Left ventricle myocardium superior (tissue), 1 donor: ENCODE data around the gene FAIM2. TPM values are rescaled to one million over a fixed set of nuclear protein-coding genes. Genes with fewer than 3 reads are reported as not detected.
"Not testable (repeated sequence)": the region's sequence is repeated elsewhere in the genome, so short reads cannot be mapped to it uniquely, and the experiment has no call there.

Source experiments
- ATAC-seq: fragments of 200-7000 bp; cut with Tn5 transposase; one replicate; pipeline ENCODE4 v1.9.1; 2020; ENCODE audit warnings: mild to moderate bottlenecking, moderate library complexity
- DNase-seq: peaks from one replicate; pipeline ENCODE4 v3.0.0-alpha.2; 2020
- intact Hi-C: fragments of 100-400 bp; cut with micrococcal nuclease; formaldehyde crosslinking; loops from one replicate; pipeline ENCODE4 v1.11.0; 2022
- total RNA-seq: library from RNA; stranded (reverse); fragmentation: NEBNext Ultra II Directional; extraction: Animal tissue kit (Norgen Biotek cat#: 25700); gene quantifications from one replicate; pipeline ENCODE4 v1.2.1, GENCODE V29; 2021
- donor health status: DM: no; HTN: yes; CAD: no; lungs with severe emphysema.

Gene FAIM2
- total RNA-seq, 1 donor from 2014 or later, result 8.2 TPM

GRCh38 chr12:49885663-49886461 lies 17.8 kb downstream of the FAIM2 start:
- intact Hi-C loops, result no loop called here
- no peak for DNase-seq
- ATAC-seq, result no peak

- DNase-seq, result no peak
- ATAC-seq, result no peak
- intact Hi-C loops, result no loop called here
These were observed 18.6 kb downstream of the FAIM2 start for GRCh38 chr12:49885118-49885517.

GRCh38 chr12:49882851-49883464 lies 20.7 kb downstream of the FAIM2 start:
- DNase-seq (no peak), ATAC-seq (no peak)
- intact Hi-C loops, result no loop called here

- no peak for ATAC-seq
- DNase-seq, result no peak
- intact Hi-C loops, result no loop called here
These were observed 21.4 kb downstream of the FAIM2 start for GRCh38 chr12:49882248-49882850.

- DNase-seq, result peak; percentile 19
- intact Hi-C loops, result no loop called here
- ATAC-seq, result no peak
These were observed 22.1 kb downstream of the FAIM2 start for GRCh38 chr12:49881415-49882247.

- no peak for ATAC-seq
- intact Hi-C loops, result no loop called here
- peak; percentile 21 for DNase-seq
These were observed 22.8 kb downstream of the FAIM2 start for GRCh38 chr12:49880756-49881414.

- DNase-seq, result not testable (repeated sequence)
These were observed 24.6 kb downstream of the FAIM2 start for GRCh38 chr12:49879065-49879464.

GRCh38 chr12:49878021-49878420 lies 25.7 kb downstream of the FAIM2 start:
- ATAC-seq (no peak), DNase-seq (no peak)
- intact Hi-C loops, result no loop called here

More at GRCh38 chr12:49879065-49879464, 24.6 kb downstream of the FAIM2 start:
- ATAC-seq, intact Hi-C loops: not testable (repeated sequence)

- DNase-seq (no peak), ATAC-seq (no peak)
- intact Hi-C loops, result no loop called here
These were observed 26.6 kb downstream of the FAIM2 start for GRCh38 chr12:49877066-49877465.

- no peak for DNase-seq
- intact Hi-C loops, result no loop called here
These were observed 27.6 kb downstream of the FAIM2 start for GRCh38 chr12:49876070-49876469.

GRCh38 chr12:49875115-49875720 lies 28.5 kb downstream of the FAIM2 start:
- intact Hi-C loops, result no loop called here
- no peak for ATAC-seq
- DNase-seq, result no peak

More at GRCh38 chr12:49876070-49876469, 27.6 kb downstream of the FAIM2 start:
- no peak for ATAC-seq

GRCh38 chr12:49874142-49874897 lies 29.4 kb downstream of the FAIM2 start:
- ATAC-seq, result no peak
- no peak for DNase-seq
- intact Hi-C loops, result no loop called here

- DNase-seq, result peak; percentile 59
- no peak for ATAC-seq
- intact Hi-C loops, result no loop called here
These were observed 30.3 kb downstream of the FAIM2 start for GRCh38 chr12:49873361-49873934.

GRCh38 chr12:49872781-49873181 lies 30.9 kb downstream of the FAIM2 start:
- ATAC-seq (no peak), DNase-seq (peak; percentile 38)
- intact Hi-C loops, result no loop called here

- DNase-seq, result peak; percentile 23
- no peak for ATAC-seq
- intact Hi-C loops, result no loop called here
These were observed 31.3 kb downstream of the FAIM2 start for GRCh38 chr12:49872381-49872780.

GRCh38 chr12:49871811-49872251 lies 31.9 kb downstream of the FAIM2 start:
- intact Hi-C loops, DNase-seq, ATAC-seq: not testable (repeated sequence)

- DNase-seq (peak; percentile 26), ATAC-seq (no peak)
- intact Hi-C loops, result no loop called here
These were observed 32.5 kb downstream of the FAIM2 start for GRCh38 chr12:49871263-49871561.
